HG02970 (cell line): Measurements from ENCODE around the gene PIGW.
A peak's percentile ranks its signal among the peaks of the same experiment; 100 is the strongest.
"Not testable (repeated sequence)": the region's sequence is repeated elsewhere in the genome, so short reads cannot be mapped to it uniquely, and the experiment has no call there.

ENCODE experiments used
- ATAC-seq: cut with Tn5 transposase; IDR thresholded peaks from one replicate; pipeline ENCODE4 v1.9.1; 2021; ENCODE audit warnings: mild to moderate bottlenecking, moderate library complexity, moderate number of reproducible peaks; ENCODE audit not compliant: unreplicated experiment, low FRiP score

The PIGW gene

DNA sequence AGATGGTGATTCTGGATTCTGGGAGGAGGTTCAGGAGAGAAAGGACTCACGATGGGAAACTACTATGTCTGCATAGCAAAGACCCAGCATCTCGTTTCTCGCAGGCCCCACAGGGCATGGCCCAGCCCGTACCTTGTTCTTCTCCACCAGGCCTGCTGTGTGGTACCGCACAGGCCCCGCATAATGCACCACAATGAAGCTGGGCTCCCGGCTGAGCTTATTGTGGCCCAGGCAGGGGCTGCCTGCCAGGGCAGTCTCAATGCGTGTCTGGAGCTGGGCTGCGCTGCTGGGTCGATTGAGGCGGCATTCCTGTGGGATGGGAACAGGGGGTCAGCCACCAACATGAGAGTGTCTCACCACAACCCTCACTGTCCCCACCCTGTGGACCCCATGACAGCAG is 28.0 kb upstream of the PIGW start:
- ATAC-seq: no peak

DNA sequence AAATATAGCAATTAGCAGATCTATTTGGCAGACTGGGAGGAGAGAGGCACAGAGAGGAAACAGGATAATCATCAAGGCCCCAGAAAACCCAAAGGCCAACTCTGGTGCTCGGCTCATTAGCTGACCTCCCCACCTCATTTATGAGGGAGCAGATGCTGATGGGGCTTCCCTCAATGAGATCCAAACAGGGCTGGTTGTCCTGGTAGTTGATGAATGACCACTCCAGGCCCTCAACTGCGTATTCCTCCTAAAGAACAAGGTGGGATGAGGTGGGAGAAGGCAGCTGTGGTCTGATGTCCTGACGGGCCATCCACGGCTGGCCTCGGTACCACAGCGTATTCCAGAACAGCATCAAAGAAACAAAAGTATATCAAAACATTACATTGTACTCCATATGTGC is 27.5 kb upstream of the PIGW start:
- ATAC-seq: no peak

DNA sequence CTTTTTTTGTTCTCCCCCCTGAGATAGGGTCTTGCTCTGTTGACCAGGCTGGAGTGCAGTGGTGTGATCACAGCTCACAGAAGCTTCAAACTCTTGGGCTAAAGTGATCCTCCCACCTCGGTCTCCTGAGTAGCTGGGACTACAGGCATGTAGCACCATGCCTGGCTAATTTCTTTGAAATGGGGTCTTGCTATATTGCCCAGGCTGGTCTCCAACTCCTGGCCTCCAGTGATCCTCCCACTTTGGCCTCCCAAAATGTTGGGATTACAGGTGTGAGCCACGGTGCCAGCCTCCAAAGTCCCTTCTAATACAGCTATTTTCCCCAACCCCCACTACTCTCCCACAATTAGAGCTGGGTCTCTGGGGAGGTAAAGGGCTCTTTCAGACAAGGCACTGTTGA is 26.3 kb upstream of the PIGW start:
- ATAC-seq: not testable (repeated sequence)

DNA sequence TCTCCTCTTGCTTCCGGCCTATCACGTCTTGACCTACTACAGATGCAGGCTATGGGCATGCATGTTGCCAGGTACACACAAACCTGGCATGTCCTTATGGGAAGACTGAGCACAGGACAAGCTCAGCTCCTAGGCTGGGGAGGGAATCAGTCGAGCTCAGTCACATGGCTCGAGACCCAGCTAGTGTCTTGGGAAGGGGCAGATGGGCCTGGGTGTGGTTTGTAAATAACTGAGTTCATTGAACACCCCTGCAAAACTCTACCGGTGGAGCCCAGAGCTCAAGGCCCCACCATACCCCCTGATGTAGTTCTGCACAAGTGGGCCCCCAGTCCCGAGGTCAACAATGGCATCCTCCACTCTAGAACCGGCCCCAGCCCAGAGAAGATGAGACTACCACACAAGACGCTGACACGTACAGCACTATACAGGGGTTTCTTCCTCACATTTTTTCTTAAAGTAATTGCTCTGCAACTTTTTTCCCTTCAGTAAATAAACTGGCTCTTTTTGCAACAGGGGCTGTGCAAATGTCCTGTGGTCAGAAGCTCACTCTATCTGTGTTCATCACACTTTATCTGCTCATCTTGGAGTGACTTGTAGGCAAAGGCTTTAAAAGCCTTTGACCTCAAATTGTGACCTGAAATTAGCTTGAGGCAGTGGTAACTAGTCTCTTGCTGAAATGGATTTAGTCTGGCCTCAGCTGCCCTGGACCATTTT is 25.4 kb upstream of the PIGW start:
- no peak for ATAC-seq

DNA sequence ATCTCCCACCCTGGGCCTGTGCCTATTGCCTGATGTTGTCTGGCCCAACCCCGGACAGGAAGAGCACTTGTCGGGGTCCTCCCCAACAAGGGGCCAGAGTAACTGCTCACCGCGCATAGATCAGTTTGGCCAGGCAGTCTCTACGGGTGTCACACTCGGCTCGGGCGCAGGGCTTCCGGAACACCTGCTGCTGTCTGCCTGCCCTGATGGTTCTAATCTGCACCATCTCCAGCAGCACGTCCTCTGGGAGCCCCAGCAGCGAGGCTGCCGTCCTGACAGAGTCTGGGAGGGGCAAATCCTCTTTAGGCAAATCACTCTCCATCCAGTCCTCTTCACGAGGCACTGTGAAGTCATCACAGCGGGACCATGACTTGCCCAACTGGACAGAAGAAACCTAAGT is 24.2 kb upstream of the PIGW start:
- no peak for ATAC-seq

DNA sequence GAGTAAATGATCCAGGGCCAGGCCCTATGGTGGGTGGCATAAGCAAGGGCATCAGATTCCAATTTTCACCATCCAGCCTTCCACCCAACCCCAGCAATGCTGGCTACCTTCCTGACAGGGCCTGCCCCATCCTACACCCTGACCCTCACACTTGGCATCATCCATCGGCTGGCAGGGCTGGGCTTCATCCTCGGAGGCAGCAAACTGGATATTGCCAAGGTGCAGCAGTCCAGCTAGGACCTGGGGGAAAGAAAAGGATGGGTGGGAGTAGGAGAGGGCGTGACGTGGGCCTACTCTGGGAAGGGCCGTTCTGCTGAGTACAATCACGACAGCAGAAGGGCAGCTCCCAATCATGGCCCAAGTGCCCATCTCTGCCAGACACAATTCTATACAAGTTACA is 23.6 kb upstream of the PIGW start:
- ATAC-seq: no peak

DNA sequence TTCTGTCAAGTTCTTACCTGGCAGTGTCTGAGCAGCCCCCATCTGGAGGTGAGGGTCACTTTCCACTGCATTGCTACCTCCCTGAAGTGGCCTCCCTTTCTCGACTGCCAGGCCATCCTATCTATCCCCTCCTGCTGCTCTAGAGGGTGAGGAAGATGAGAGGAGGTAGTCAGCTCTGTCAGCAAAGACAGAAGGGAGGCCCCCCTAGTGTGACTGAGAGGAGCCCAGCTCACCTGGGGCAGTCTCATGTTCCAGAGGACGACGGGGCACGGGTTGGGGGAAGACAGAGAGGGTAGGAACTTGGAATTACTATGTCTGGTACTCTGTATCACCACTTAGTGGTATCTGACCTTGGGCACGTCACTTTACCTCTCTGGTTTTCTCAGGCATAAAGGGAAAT is 22.1 kb upstream of the PIGW start:
- ATAC-seq: no peak

DNA sequence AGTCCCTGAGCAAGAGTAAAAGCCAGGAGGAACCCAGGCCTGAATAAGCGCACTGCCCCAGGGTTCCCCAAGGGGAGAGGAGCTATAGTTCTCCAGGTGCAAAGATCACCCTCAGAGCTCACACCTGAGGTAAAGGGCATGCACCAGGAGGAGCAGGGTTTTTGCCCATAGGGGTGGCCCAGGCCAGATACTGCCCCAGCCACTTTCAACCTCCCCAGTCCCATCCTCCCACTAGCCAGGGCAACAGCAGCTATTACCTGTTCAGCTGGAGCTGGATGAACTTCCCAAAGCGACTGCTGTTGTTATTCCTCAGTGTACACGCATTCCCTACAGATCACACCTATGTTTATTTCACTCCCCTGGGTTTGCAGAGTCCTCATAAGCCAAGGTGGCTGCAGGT is 19.9 kb upstream of the PIGW start:
- ATAC-seq: no peak

DNA sequence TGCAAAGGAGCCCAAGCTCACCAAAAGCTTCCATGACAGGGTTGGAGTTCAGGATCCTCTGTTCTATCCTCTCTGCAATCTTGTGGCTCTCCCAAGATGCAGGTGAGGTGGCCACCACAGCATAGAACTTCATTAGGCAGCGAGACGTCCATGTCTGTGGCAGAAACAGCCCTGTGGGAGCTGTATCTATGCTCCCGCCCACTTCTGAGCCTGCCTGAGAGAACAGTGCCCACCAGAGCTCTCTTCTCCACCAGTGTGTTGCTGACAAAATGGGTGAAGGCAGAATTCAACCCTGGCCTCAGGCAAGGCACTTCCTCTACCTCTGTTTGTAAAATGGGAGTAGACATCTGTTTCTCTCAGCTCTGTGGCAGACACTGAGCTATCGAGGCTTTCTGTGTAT is 18.9 kb upstream of the PIGW start:
- no peak for ATAC-seq

DNA sequence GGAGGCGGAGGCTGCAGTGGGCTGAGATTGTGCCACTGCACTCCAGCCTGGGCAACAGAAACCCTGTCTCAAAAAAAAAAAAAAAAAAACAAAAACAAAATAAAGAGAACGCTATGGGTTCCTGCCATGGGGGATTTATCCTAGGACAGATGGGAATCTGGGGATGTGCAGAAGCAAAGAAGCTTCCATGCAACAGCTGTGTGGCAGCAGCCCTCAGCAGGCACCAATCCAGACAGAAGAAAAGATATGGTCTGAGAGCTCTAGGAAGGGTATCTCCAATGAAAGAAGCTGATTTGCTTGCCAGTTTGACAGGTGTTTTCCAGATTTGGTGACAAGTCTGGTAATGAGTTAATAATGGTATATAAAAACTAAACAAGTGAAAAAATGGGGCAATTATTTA is 11.7 kb upstream of the PIGW start:
- ATAC-seq: no peak

DNA sequence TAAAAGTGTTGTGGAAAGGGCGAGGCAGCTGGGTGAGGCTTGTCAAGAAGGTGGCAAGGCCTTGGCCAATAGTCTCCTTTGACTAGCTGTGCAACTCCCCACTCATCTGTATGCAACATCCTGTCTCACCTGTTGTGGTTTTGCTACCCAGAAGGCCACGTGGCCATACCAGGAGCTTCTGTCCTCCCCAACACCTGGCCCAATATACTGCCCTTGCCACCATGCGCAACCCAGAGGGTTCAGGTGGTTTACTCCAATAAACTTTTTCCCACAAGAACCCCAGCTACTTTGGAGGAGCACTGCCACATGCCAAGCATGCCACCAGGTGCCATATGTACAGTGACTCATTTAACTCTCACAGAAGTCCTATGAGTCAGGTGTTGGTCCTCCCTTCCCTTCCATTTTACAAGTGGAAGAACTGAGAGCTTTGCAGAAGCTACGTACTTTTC is 10.3 kb upstream of the PIGW start:
- ATAC-seq: no peak

DNA sequence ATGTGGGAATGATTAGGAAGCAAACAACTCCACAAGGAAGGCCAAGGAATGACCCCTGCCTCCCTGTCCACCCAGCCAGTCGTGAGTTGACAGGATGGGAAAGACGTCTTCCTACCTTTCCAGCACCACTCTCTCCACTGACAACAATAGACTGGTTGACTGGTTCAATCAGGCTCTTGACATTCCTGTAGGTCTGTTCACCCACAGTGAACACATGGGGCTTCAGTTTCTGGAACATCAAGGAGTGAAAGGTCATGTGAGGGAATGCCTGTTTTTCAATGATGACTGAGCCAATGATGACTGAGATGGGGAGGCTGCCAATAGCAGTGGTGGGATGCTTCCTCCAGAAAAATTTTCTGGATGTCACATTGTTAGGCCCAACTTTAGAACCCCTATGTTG is 9.7 kb upstream of the PIGW start:
- no peak for ATAC-seq

DNA sequence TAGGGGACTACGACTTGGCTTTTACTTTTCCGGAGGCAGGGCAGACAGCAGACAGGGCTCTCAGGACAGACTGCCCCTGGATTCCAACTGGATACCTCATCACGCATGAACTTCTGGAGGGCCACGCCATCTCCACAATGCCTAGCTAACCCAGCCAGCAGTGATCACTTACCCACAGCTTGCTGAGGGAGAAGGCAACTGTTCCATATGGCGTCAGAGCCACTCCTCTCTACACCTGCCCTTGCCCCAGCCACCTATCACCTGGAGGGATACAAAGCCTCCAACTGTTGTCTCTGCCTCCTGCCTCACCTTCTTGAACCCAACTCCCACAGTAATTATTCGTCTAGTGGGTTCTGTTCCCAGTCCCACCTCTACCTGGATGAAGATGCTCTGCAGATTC is 8.9 kb upstream of the PIGW start:
- ATAC-seq: no peak

DNA sequence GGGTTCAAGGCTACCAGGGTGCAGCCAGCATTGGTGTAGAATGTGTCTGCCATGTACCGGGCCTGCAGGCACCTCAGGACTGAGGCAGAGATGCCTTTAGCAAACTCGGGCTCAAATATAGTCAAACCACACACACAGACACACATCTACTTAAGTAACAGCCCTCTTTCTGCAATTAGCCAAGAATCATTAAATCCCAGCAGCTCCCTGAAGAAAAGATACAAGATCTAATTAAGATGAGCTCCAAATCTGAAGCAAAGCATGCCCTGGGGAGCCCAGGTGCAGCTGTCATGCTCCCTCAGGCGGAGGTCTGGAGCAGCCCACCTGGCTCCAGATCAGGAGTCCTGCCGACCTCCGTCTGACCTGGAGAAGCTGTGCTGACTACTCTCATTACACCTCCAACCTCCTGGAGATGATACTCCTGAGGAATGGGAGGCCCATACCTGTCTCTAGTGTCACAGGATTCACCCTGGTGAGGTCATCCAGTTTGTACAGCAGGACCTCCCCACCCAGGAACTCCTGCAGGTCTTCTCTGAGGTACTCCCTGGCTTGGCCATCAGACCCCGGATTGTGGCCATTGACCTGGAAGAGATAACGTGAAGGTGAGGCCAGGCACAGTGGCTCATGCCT is 7.1 kb upstream of the PIGW start:
- no peak for ATAC-seq

DNA sequence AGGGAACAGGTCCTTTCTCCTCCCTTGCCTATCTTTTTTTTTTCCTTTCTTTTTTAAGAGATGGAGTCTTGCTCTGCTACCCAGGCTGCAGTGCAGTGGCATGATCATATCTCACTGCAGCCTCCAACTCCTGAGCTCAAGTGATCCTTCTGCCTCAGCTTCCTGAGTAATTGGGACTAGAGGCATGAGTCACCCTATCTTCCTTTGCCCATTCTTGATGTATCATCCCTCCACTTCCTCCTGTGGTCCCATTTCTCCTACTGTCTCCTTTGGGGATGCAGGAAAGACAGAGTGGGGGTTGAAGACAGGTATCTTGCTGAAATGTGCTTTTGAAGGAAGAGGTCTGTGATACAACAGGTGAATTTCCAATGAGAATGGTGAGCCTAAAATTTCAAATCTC is 5.7 kb upstream of the PIGW start:
- no peak for ATAC-seq

DNA sequence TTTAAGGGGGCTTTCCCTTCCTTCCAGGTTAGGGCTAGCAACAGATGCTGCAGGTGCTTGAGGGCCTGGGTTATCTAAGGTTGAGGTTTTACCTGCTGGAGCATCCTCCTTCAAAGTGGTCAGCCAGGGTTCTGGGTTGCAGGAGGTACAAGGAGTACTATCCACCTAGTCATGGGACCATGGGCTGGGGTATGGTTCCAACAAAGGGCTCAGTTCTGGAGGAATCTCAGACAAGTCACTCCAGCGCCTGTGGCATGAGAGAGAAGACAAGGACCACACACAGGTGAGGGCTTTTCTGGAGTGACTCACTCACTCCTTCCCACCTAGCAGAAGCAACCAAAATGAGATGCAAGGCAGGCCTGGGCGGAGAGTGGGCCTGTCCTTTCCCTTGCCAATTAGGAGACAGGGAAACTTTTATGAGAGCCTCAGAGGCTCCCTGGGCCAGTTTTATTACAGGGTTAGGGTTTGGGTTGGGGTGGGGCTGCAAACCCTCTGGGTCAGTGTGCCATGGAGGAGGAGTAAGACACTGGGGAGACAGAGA is 2.3 kb upstream of the PIGW start:
- no peak for ATAC-seq

DNA sequence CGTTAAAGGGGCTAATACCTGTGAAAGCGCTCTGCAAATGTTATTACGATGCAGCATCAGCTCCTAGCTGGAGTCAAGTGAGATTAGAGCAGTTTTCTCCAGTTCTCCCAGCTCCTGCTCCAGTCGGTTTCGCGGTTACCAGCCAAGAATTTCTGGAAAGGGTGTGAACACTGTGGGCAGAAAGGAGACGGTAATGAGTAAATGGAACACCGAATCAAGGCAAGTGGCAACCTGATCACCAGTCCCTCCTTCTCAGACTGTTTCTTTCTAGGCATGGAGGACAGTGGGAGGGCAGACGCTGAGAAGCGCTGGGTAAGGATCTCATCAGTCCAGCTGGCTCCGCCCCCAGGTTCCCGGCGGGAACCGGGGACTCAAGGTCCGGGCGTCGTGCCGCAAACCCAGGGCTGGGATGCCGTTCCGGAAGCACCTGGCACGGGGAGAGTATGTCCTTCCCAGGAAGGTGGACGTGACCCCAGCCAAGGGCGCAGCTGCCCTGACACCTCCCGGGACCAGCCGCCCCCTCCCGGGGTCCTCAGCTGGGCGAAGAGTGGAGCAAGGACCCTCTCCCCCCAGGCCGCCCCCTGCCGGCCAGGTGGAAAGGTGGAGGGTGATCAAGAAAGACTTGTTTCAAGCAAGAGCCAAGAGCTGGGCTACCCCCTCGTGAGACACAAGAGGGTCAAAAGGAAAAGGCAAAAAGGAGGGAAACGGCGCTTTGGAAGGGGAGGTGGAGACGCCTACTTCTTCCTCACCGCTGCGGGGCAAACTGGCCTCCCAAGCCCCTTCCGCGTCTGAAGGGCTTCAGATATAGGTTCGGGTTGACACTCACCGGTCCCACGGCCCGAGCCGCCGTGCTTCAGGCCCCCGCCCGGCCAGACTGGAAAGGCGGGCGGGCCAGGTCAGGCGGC is 600 bp upstream of the PIGW start:
- peak; percentile 20 for ATAC-seq

DNA sequence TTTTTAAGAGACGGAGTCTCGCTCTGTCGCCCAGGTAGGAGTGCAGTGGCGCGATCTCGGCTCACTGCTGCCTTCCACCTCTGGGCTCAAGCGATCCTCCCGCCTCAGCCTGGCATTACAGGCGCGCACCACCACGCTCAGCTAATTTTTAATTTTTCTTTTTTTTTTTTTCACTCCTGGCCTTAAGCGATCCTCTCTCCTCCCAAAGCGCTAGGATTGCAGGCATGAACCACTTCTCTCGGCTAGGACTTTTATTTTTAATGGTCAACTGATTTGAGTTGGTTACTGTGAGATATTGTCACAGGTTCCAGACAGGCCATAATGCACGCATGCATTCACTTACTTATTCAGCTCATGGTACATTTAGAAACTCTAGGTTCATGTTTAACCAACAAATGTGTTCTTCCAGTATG is 888 bp downstream of the PIGW start:
- ATAC-seq: peak; percentile 6

DNA sequence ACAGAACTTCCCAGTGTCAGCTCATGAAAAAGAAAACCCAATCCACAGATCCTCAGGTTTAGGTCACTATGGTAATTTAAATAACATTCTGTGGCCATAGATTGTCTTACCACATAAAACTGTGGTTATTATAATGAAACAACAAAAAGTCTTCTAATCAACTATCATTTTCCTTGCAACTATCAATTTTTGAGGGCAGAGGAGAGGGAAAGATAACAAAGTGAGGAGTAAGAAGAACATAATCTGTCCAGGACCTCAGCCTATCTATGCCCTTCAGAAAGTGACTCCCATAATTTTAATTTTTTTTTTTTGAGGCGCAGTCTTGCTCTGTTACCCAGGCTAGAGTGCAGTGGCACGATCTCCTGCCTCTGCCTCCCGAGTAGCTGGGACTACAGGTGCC is 5.9 kb downstream of the PIGW start:
- ATAC-seq: no peak

DNA sequence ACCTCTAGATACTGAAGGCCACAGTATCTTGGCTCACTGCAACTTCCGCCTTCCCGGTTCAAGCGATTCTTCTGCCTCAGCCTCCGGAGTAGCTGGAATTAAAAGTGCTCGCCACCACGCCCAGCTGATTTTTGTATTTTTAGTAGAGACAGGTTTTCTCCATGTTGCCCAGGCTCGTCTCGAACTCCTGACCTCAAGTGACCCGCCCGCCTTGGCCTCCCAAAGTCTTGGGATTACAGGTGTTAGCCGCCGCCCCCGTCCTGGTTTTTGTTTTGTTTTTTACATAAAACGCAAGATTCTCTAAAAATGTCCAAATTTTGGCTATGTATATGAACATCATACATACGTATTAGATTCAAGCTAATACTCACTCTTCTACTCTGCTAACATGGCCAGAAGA is 8.0 kb downstream of the PIGW start:
- no peak for ATAC-seq

DNA sequence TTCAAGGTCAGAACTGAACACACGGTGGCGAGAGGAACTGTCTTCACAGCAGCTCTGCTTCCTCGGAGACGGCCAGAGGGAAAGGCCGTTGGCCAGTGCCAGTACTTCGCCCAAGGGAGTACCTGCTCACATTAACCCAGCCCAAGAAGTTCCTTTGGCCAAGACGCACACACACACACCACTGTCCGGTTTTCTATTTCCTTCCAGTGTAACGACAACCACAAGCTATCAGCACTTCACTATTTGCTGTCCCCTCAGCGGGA is 9.2 kb downstream of the PIGW start:
- peak; percentile 3 for ATAC-seq
